Activated T-cell treated with anti-CD3 and anti-CD28 coated beads, Interleukin-2, amount 50 U/mL, for 72 hours (primary cell): ENCODE results near the gene COG3. TPM values are rescaled to one million over a fixed set of nuclear protein-coding genes. Genes with fewer than 3 reads are reported as not detected.

ENCODE experiments used
- ATAC-seq, 2 donors: fragments of 150-1000 bp; cut with Tn5 transposase; replicated peaks in 1 of 2; 2 replicates each; pipeline ENCODE4 v1.10.0; 2021; ENCODE audit warnings: moderate library complexity in 2 of 2, mild to moderate bottlenecking in 1 of 2
- DNase-seq, 2 donors: peaks; one replicate each; pipeline ENCODE4 v3.0.0; 2021 to 2022; ENCODE audit warnings: mixed read lengths in 1 of 2
- H3K27ac Mint-ChIP-seq: one replicate; pipeline ENCODE4 v1.8.0; 2022; ENCODE audit warnings: mild to moderate bottlenecking, moderate library complexity, mixed read lengths
- H3K27me3 Mint-ChIP-seq: one replicate; pipeline ENCODE4 v1.8.0; 2022; ENCODE audit warnings: low read depth, mixed read lengths
- H3K36me3 Mint-ChIP-seq, 2 donors: one replicate each; pipeline ENCODE4 v1.8.0; 2022; ENCODE audit warnings: mixed read lengths in 2 of 2, mild to moderate bottlenecking in 1 of 2; ENCODE audit not compliant: insufficient read depth in 2 of 2
- H3K4me1 Mint-ChIP-seq: one replicate; pipeline ENCODE4 v1.8.0; 2022; ENCODE audit warnings: low read depth, mixed read lengths
- H3K4me3 Mint-ChIP-seq, 2 donors: one replicate each; pipeline ENCODE4 v1.8.0; 2022; ENCODE audit warnings: mild to moderate bottlenecking in 2 of 2, mixed read lengths in 2 of 2, moderate library complexity in 2 of 2
- H3K9me3 Mint-ChIP-seq, 2 donors: one replicate each; pipeline ENCODE4 v1.8.0; 2022; ENCODE audit warnings: mixed read lengths in 2 of 2
- total RNA-seq, 2 donors: library from RNA; stranded (reverse); gene quantifications; one replicate each; pipeline ENCODE4 v1.2.3, GENCODE V29; 2022

Gene COG3
- total RNA-seq, 2 donors from 2014 or later: 28.0 to 29.8 TPM

DNA sequence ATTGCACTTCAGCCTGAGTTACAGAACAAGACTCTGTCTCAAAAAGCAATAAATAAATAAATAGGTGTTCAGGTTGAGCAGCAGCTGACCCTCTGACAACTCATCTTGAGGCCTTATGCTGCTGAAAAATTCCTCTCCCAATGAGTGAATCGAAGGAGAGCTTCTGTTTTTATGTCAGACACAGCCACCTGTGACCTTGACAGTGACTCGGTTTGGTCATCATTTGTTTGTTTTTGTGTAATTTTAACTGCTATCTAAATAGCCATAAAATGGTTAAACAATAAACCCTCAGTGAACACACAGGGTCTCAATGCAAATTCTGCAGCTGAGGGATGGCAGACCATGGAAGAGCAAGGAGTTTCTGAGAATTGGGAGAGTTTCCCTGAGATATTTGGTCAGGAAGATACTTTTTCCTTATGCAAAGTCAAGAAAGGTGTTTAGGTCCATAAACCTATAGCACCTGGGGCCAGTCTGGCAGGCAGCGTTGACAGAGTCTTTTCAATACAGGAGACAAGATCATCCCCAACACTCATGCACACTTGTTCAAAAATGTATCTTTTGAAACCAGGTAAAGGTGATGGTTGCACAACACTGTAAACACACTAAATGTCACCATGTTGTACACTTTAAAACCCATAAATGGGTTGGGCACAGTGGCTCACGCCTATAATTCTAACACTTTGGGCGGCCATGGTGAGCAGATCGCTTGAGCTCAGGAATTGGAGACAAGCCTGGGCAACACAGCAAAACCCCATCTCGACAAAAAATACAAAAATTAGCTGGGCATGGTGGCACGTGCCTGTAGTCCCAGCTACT lies 30.0 kb upstream of the COG3 start:
- ATAC-seq (no peak), DNase-seq (no peak)
- Mint-ChIP-seq H3K4me3 (no peak overlapping the region), H3K9me3 (no peaks in the 10 kb centered on the region), H3K27me3 (no peaks in the 10 kb centered on the region), H3K27ac (no peak overlapping the region), H3K4me1 (no peaks in the 10 kb centered on the region), H3K36me3 (no peaks in the 10 kb centered on the region)

DNA sequence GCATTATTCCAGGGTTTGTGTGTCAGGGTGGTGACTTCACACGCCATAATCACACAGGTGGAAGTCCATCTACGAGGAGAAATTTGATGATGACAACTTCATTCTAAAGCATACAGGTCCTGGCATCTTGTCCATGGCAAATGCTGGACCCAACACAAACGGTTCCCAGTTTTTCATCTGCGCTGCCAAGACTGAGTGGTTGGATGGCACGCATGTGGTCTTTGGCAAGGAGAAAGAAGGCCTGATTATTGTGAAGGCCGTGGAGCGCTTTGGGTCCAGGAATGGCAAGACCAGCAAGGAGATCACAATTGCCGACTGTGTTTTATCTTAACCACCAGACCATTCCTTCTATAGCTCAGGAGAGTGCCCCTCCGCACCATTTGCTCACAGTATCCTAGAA lies 28.4 kb upstream of the COG3 start:
- no peaks in the 10 kb centered on the region for H3K27me3 Mint-ChIP-seq
- no peak overlapping the region for H3K4me3 Mint-ChIP-seq
- no peak overlapping the region for H3K27ac Mint-ChIP-seq
- ATAC-seq (no peak), DNase-seq (no peak)
- no peaks in the 10 kb centered on the region for H3K36me3 Mint-ChIP-seq
- H3K4me1 Mint-ChIP-seq: peaks cover 4% of the 10 kb centered on the region
- H3K9me3 Mint-ChIP-seq: no peaks in the 10 kb centered on the region

DNA sequence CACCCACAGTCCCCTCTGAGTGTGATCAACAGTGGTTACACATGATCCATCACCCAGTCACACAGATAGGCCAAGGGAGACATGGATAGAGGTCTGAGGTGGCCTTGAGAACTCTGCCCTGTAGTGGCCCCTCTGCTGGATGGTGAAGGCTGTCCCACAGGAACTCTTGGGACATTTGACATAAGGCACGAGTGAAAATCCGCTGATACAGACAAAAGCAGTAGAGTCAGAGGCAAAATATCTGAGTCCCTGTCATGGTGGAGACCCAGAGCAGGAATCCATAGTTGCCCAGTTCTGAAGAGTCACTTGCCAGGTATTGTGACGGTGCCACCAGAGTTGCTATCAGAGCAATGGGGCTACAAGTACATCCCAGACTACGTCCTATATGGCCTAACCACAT lies 27.8 kb upstream of the COG3 start:
- ATAC-seq (no peak), DNase-seq (no peak)
- peaks cover 11% of the 10 kb centered on the region for H3K4me1 Mint-ChIP-seq
- H3K36me3 Mint-ChIP-seq: peaks cover 0 to 1% of the 10 kb centered on the region in 2 donors
- no peak overlapping the region for H3K4me3 Mint-ChIP-seq
- no peaks in the 10 kb centered on the region for H3K27me3 Mint-ChIP-seq
- H3K27ac Mint-ChIP-seq: no peak overlapping the region
- H3K9me3 Mint-ChIP-seq: no peaks in the 10 kb centered on the region

DNA sequence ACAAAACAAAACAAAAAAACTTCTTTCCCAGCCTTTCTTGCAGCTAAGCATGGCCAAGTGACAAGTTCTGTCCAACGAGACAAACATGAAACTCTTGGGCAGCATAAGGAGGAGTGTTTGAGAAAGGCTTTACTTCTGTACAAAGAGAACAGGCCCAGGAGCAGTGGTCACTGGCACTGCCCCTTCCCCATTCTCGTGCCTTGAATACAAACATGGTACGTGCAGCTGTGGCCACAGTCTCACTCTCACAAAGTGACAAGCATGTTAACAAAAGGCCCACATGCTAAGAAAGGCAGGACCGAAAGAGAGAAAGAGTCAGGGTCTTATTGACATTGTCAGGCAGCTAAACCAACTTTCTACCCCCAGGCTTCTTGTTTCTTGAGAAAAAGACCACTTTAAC lies 26.8 kb upstream of the COG3 start:
- Mint-ChIP-seq H3K27ac (peak overlapping the region; percentile 60), H3K4me3 (no peak overlapping the region), H3K27me3 (no peaks in the 10 kb centered on the region), H3K4me1 (peaks cover 15% of the 10 kb centered on the region), H3K36me3 (peaks cover 0 to 2% of the 10 kb centered on the region in 2 donors), H3K9me3 (no peaks in the 10 kb centered on the region)
- ATAC-seq (no peak), DNase-seq (no peak)

DNA sequence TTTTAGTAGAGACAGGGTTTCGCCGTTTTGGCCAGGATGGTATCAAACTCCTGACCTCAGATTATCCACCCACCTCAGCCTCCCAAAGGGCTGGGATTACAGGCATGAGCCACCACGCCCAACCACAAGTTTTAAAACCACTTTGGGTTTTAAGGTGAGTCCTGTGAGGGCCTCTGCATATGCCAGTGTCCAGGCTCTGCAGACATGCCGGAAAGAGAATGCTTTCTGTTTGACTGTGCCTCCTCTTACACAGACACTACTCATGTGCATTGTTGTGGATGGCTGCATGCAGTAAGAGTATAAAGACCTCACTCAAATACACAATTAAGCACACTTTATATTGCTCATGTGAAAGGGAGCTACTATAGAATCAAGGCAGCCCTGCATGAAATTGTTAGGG lies 25.7 kb upstream of the COG3 start:
- Mint-ChIP-seq H3K9me3 (no peaks in the 10 kb centered on the region), H3K27me3 (no peaks in the 10 kb centered on the region), H3K27ac (no peak overlapping the region), H3K36me3 (peaks cover 0 to 2% of the 10 kb centered on the region in 2 donors), H3K4me1 (peaks cover 15% of the 10 kb centered on the region), H3K4me3 (no peak overlapping the region)
- peak in 1 of 2 donors; percentile 53 for ATAC-seq
- no peak for DNase-seq

DNA sequence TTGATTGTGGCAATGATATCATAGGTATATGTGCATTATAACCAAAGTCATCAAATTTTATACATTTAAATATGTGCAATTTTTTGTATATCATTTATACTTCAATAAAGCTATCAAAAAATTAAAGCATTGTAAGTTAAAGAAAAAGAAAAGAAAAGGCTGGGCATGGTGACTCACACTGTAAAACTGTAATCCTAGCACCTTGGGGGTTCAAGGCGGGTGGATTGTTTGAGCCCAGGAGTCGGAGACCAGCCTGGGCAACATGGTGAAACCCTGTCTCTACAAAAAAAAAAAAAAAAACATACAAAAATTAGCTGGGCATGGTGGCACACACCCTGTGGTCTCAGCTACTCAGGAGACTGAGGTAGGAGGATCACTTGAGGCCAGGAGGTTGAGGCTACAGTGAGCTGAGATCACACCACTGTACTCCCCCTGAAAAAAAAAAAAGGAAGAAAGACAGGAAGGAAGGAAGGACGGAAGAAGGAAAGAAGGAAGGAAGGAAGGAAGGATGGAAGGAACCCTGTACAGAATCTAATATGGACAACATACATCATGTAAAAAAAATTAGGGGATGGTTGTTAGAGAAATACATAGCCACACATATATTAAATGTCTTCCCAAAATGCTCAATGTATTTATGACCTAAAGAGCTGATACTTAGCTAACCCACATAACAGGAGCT lies 24.8 kb upstream of the COG3 start:
- Mint-ChIP-seq H3K4me3 (no peak overlapping the region), H3K36me3 (peaks cover 0 to 2% of the 10 kb centered on the region in 2 donors), H3K27ac (no peak overlapping the region), H3K9me3 (no peaks in the 10 kb centered on the region), H3K27me3 (peaks cover 5% of the 10 kb centered on the region), H3K4me1 (peaks cover 15% of the 10 kb centered on the region)
- ATAC-seq (no peak), DNase-seq (no peak)

DNA sequence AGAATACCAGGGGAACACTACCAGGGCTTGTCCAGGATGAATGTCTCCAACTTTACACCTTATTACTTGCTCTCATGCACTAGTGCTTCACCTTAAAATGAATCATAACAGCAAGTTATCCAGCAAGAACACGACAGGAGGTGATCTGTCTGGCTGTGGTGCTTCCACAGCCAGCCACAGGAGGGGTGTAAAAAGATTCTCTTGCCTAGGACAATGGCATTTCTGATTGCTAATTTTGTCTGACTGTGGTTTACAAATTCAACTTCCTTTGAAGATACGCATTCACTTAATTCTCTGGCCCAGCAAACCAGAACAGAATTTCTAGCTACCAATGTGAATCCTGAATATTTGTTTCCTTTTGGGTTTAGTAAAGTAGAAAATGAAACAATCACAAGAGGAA lies 23.1 kb upstream of the COG3 start:
- no peaks in the 10 kb centered on the region for H3K9me3 Mint-ChIP-seq
- peaks cover 0 to 2% of the 10 kb centered on the region in 2 donors for H3K36me3 Mint-ChIP-seq
- H3K4me3 Mint-ChIP-seq: peak overlapping the region in 1 of 2 donors; percentile 23
- DNase-seq: no peak
- peaks cover 15% of the 10 kb centered on the region for H3K4me1 Mint-ChIP-seq
- peaks cover 5% of the 10 kb centered on the region for H3K27me3 Mint-ChIP-seq
- ATAC-seq: peak; percentile 84 to 89
- no peak overlapping the region for H3K27ac Mint-ChIP-seq

DNA sequence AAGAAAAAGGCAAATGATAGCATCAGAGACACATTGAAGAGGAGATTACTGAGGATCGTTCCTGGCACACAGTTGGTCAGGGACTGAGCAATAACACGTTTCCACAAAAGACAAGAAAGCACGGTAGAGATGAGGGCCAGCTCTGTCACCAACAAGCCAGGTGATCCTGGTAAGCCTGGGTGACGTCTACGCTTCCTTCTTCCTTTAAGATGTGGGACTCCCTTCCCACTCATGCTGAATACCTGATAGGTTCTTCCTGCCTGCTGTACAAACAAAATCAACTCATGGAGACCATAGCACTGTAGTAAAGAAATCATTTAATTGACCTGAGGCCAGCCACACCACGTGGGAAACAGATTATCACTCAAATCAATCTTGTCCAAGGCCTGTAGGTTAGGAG lies 19.7 kb upstream of the COG3 start:
- Mint-ChIP-seq H3K27ac (no peak overlapping the region), H3K27me3 (peaks cover 11% of the 10 kb centered on the region), H3K9me3 (no peaks in the 10 kb centered on the region), H3K4me3 (no peak overlapping the region), H3K4me1 (peaks cover 15% of the 10 kb centered on the region), H3K36me3 (peaks cover 0 to 2% of the 10 kb centered on the region in 2 donors)
- no peak for DNase-seq
- no peak for ATAC-seq

DNA sequence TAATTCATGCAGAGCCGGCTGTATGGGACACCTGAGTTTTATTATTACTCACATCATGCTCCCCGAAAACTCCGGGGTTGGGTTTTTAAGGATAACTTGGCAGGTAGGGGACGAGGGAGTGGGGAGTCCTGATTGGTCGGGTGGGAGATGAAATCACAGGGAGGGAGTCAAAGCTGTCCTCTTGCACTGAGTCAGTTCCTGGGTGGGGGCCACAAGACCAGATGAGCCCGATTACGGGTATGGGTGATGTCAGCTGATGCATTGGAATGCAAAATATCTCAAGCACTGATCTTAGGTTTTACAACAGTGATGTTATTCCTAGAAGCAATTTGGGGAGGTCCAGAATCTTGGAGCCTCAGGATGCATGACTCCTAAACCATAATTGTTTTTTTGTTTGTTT lies 18.6 kb upstream of the COG3 start:
- H3K36me3 Mint-ChIP-seq: peaks cover 0 to 2% of the 10 kb centered on the region in 2 donors
- H3K27me3 Mint-ChIP-seq: peaks cover 11% of the 10 kb centered on the region
- peaks cover 11% of the 10 kb centered on the region for H3K4me1 Mint-ChIP-seq
- H3K4me3 Mint-ChIP-seq: no peak overlapping the region
- ATAC-seq: peak in 1 of 2 donors; percentile 39
- no peak for DNase-seq
- no peak overlapping the region for H3K27ac Mint-ChIP-seq
- H3K9me3 Mint-ChIP-seq: no peaks in the 10 kb centered on the region

DNA sequence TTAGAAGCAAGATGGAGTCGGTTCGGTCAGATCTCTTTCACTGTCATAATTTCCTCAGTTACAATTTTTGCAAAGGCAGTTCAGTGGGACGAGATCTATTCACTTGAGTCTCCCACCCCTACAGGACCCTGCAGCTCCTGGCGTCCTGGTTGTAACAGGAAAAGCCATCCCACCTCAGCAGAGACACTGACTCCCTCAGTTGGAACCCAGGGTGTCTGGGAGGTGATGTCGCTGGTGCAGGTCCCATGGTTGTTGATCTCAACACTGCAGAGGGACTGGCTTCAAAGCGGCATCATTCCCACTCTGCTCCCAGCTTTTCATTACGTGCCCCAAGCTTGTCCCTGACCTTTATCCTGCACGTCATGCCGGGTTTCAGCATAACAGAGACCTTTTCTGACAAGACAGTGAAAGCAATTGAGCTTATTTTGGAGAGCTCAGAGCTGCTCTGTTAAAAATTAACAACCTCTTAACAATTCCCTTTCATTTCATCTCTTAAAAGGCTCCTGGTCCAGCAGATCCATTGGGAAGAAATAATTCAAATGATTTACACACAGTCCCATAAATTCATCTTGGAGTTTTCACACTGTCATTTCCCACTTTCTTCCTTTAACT lies 17.6 kb upstream of the COG3 start:
- no peaks in the 10 kb centered on the region for H3K9me3 Mint-ChIP-seq
- no peaks in the 10 kb centered on the region for H3K36me3 Mint-ChIP-seq
- no peak for DNase-seq
- peaks cover 3% of the 10 kb centered on the region for H3K4me1 Mint-ChIP-seq
- H3K4me3 Mint-ChIP-seq: no peak overlapping the region
- ATAC-seq: no peak
- H3K27ac Mint-ChIP-seq: no peak overlapping the region
- H3K27me3 Mint-ChIP-seq: peaks cover 11% of the 10 kb centered on the region

DNA sequence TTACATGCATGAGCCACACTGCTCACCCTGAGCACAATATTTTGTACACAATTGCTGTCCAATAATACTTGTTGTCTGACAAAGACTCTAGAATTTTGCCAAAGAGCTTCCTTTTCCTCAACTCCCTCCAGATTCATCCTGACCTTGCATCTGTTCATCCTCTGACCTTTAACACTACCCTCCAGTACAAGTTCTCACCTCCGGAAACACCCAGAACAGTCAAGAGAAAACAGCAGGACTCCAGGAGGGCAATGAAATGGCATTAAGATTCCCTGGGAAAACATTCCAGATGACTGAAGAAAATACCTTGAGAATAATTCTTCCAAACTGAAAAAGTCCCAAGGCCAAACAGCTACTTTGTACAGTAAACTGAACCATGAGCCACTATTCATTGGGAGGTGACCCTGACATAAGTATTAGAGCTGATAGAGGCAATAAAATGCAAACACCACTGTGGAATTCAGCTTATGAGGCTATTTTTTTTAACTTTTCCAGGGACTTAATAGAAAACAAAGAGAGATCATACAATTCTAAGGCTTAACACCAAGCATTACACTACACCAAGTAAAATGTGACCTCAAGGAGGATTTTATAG lies 15.7 kb upstream of the COG3 start:
- no peaks in the 10 kb centered on the region for H3K4me1 Mint-ChIP-seq
- ATAC-seq (no peak), DNase-seq (no peak)
- no peak overlapping the region for H3K4me3 Mint-ChIP-seq
- no peaks in the 10 kb centered on the region for H3K36me3 Mint-ChIP-seq
- H3K27ac Mint-ChIP-seq: no peak overlapping the region
- H3K27me3 Mint-ChIP-seq: peaks cover 11% of the 10 kb centered on the region
- peaks cover 0 to 2% of the 10 kb centered on the region in 2 donors for H3K9me3 Mint-ChIP-seq

DNA sequence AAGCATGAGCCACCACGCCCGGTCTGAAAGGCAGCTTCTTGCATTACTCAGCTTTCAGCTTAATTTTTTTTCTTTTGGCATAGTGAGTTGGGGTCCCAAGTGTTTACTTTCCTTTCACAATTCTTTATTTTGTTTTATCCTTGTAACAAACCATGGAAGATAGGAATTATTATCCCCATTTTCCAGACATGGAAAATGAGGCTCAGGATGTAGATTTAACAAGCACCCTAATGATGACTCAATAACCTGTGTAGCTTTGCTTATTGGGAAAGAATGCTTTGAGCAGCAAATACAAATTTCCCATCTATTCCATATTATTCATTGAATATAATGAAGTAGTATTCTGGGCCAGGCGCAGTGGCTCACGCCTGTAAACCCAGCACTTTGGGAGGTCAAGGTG lies 13.5 kb upstream of the COG3 start:
- peaks cover 0 to 3% of the 10 kb centered on the region in 2 donors for H3K9me3 Mint-ChIP-seq

DNA sequence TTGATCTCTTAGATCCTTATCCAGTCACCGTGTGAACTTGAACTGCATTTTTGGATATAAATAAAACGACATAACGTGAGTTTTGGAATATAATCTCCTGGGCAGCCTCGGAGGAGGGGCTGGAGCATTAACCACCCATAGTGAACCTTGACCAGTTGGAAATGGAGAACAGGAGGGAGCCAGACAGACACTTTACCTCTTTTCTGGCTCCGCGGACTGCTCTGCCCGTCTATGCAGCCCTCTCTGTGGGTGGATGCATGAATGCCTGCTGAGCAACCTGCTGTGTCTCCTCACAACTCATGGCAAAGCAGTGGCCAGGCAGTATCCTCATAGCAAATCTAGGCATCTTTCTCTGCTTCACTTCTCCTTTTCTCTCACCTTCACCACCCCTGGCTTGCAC lies 10.5 kb upstream of the COG3 start:
- no peaks in the 10 kb centered on the region for H3K4me1 Mint-ChIP-seq
- H3K4me3 Mint-ChIP-seq: no peak overlapping the region
- H3K27me3 Mint-ChIP-seq: peaks cover under 1% of the 10 kb centered on the region
- DNase-seq: no peak
- ATAC-seq: no peak
- no peak overlapping the region for H3K27ac Mint-ChIP-seq
- peaks cover 8 to 14% of the 10 kb centered on the region in 2 donors for H3K9me3 Mint-ChIP-seq
- peaks cover 10 to 15% of the 10 kb centered on the region in 2 donors for H3K36me3 Mint-ChIP-seq

More for the DNA sequence above, 13.5 kb upstream of the COG3 start:
- no peak overlapping the region for H3K4me3 Mint-ChIP-seq
- H3K27me3 Mint-ChIP-seq: peaks cover 6% of the 10 kb centered on the region
- no peak overlapping the region for H3K27ac Mint-ChIP-seq
- ATAC-seq (no peak), DNase-seq (no peak)
- H3K4me1 Mint-ChIP-seq: no peaks in the 10 kb centered on the region
- H3K36me3 Mint-ChIP-seq: no peaks in the 10 kb centered on the region
